ENCODE data around the gene GARIN3.
"Not testable (repeated sequence)": the region's sequence is repeated elsewhere in the genome, so short reads cannot be mapped to it uniquely, and the experiment has no call there.

GARIN3 gene

GRCh38 chr5:157186309-157187045, 20.4 kb upstream of the GARIN3 start:
- H3K4me1 ChIP-seq (ENCODE audit: control insufficient read depth in 2 of 2, insufficient read depth in 2 of 2, low read length in 2 of 2): no peaks in the 10 kb centered on the region
- H3K9me3 ChIP-seq (ENCODE audit: control insufficient read depth in 2 of 2, low read length in 2 of 2): no peaks in the 10 kb centered on the region
- H3K27ac ChIP-seq (ENCODE audit: low read depth in 2 of 2, low read length in 2 of 2): no peak overlapping the region
- no peaks in the 10 kb centered on the region for H3K27me3 ChIP-seq (ENCODE audit: control insufficient read depth in 2 of 2, insufficient read depth in 2 of 2, low read length in 2 of 2)
- no peak overlapping the region for H3K4me3 ChIP-seq (ENCODE audit: low read length in 2 of 2)
- no peaks in the 10 kb centered on the region for H3K36me3 ChIP-seq (ENCODE audit: control insufficient read depth in 2 of 2, insufficient read depth in 2 of 2, low read length in 2 of 2)
- H3K9ac ChIP-seq (ENCODE audit: low read depth in 1 of 2, low read length in 2 of 2): no peak overlapping the region

GRCh38 chr5:157185122-157185521, 19.1 kb upstream of the GARIN3 start:
- not testable (repeated sequence) for H3K4me1 ChIP-seq (ENCODE audit: control insufficient read depth in 2 of 2, insufficient read depth in 2 of 2, low read length in 2 of 2); H3K9ac ChIP-seq (ENCODE audit: low read depth in 1 of 2, low read length in 2 of 2); H3K36me3 ChIP-seq (ENCODE audit: control insufficient read depth in 2 of 2, insufficient read depth in 2 of 2, low read length in 2 of 2); H3K27me3 ChIP-seq (ENCODE audit: control insufficient read depth in 2 of 2, insufficient read depth in 2 of 2, low read length in 2 of 2); H3K27ac ChIP-seq (ENCODE audit: low read depth in 2 of 2, low read length in 2 of 2); H3K9me3 ChIP-seq (ENCODE audit: control insufficient read depth in 2 of 2, low read length in 2 of 2); H3K4me3 ChIP-seq (ENCODE audit: low read length in 2 of 2)

- peak overlapping the region in 1 of 2 donors; percentile 23 for H3K4me3 ChIP-seq (ENCODE audit: low read length in 2 of 2)
- H3K9ac ChIP-seq (ENCODE audit: low read depth in 1 of 2, low read length in 2 of 2): no peak overlapping the region
- H3K9me3 ChIP-seq (ENCODE audit: control insufficient read depth in 2 of 2, low read length in 2 of 2): no peaks in the 10 kb centered on the region
- no peaks in the 10 kb centered on the region for H3K36me3 ChIP-seq (ENCODE audit: control insufficient read depth in 2 of 2, insufficient read depth in 2 of 2, low read length in 2 of 2)
- H3K27me3 ChIP-seq (ENCODE audit: control insufficient read depth in 2 of 2, insufficient read depth in 2 of 2, low read length in 2 of 2): no peaks in the 10 kb centered on the region
- no peaks in the 10 kb centered on the region for H3K4me1 ChIP-seq (ENCODE audit: control insufficient read depth in 2 of 2, insufficient read depth in 2 of 2, low read length in 2 of 2)
- H3K27ac ChIP-seq (ENCODE audit: low read depth in 2 of 2, low read length in 2 of 2): no peak overlapping the region
Observed at GRCh38 chr5:157184117-157184670, 18.1 kb upstream of the GARIN3 start.

GRCh38 chr5:157182143-157182757, 16.2 kb upstream of the GARIN3 start:
- Histone ChIP-seq H3K27ac (ENCODE audit: low read depth in 2 of 2, low read length in 2 of 2) (no peak overlapping the region), H3K27me3 (ENCODE audit: control insufficient read depth in 2 of 2, insufficient read depth in 2 of 2, low read length in 2 of 2) (no peaks in the 10 kb centered on the region), H3K9me3 (ENCODE audit: control insufficient read depth in 2 of 2, low read length in 2 of 2) (no peaks in the 10 kb centered on the region), H3K9ac (ENCODE audit: low read depth in 1 of 2, low read length in 2 of 2) (no peak overlapping the region), H3K36me3 (ENCODE audit: control insufficient read depth in 2 of 2, insufficient read depth in 2 of 2, low read length in 2 of 2) (no peaks in the 10 kb centered on the region), H3K4me3 (ENCODE audit: low read length in 2 of 2) (peak overlapping the region in 1 of 2 donors; percentile 59), H3K4me1 (ENCODE audit: control insufficient read depth in 2 of 2, insufficient read depth in 2 of 2, low read length in 2 of 2) (no peaks in the 10 kb centered on the region)

- no peaks in the 10 kb centered on the region for H3K4me1 ChIP-seq (ENCODE audit: control insufficient read depth in 2 of 2, insufficient read depth in 2 of 2, low read length in 2 of 2)
- peak within 1 kb of the TSS; percentile 32 to 46 for H3K27ac ChIP-seq (ENCODE audit: low read depth in 2 of 2, low read length in 2 of 2)
- H3K4me3 ChIP-seq (ENCODE audit: low read length in 2 of 2): peak within 1 kb of the TSS; percentile 33 to 59
- no peaks in the 10 kb centered on the region for H3K27me3 ChIP-seq (ENCODE audit: control insufficient read depth in 2 of 2, insufficient read depth in 2 of 2, low read length in 2 of 2)
- no peak within 1 kb of the TSS for H3K9ac ChIP-seq (ENCODE audit: low read depth in 1 of 2, low read length in 2 of 2)
- H3K36me3 ChIP-seq (ENCODE audit: control insufficient read depth in 2 of 2, insufficient read depth in 2 of 2, low read length in 2 of 2): no peaks in the 10 kb centered on the region
- no peaks in the 10 kb centered on the region for H3K9me3 ChIP-seq (ENCODE audit: control insufficient read depth in 2 of 2, low read length in 2 of 2)
Observed at GRCh38 chr5:157180374-157181264, 14.6 kb upstream of the GARIN3 start, which contains the start of gene ITK. ITK (plus strand) TSS chr5:157180840; CDS start chr5:157180978, 138 bp downstream.

GRCh38 chr5:157178966-157179365, 12.9 kb upstream of the GARIN3 start:
- no peaks in the 10 kb centered on the region for H3K4me1 ChIP-seq (ENCODE audit: control insufficient read depth in 2 of 2, insufficient read depth in 2 of 2, low read length in 2 of 2)
- H3K9me3 ChIP-seq (ENCODE audit: control insufficient read depth in 2 of 2, low read length in 2 of 2): no peaks in the 10 kb centered on the region
- no peak overlapping the region for H3K4me3 ChIP-seq (ENCODE audit: low read length in 2 of 2)
- H3K27me3 ChIP-seq (ENCODE audit: control insufficient read depth in 2 of 2, insufficient read depth in 2 of 2, low read length in 2 of 2): no peaks in the 10 kb centered on the region
- H3K36me3 ChIP-seq (ENCODE audit: control insufficient read depth in 2 of 2, insufficient read depth in 2 of 2, low read length in 2 of 2): no peaks in the 10 kb centered on the region
- H3K27ac ChIP-seq (ENCODE audit: low read depth in 2 of 2, low read length in 2 of 2): no peak overlapping the region
- no peak overlapping the region for H3K9ac ChIP-seq (ENCODE audit: low read depth in 1 of 2, low read length in 2 of 2)

- no peak overlapping the region for H3K4me3 ChIP-seq (ENCODE audit: low read length in 2 of 2)
- H3K4me1 ChIP-seq (ENCODE audit: control insufficient read depth in 2 of 2, insufficient read depth in 2 of 2, low read length in 2 of 2): no peaks in the 10 kb centered on the region
- H3K36me3 ChIP-seq (ENCODE audit: control insufficient read depth in 2 of 2, insufficient read depth in 2 of 2, low read length in 2 of 2): no peaks in the 10 kb centered on the region
- H3K27ac ChIP-seq (ENCODE audit: low read depth in 2 of 2, low read length in 2 of 2): no peak overlapping the region
- H3K9ac ChIP-seq (ENCODE audit: low read depth in 1 of 2, low read length in 2 of 2): no peak overlapping the region
- H3K9me3 ChIP-seq (ENCODE audit: control insufficient read depth in 2 of 2, low read length in 2 of 2): no peaks in the 10 kb centered on the region
- H3K27me3 ChIP-seq (ENCODE audit: control insufficient read depth in 2 of 2, insufficient read depth in 2 of 2, low read length in 2 of 2): no peaks in the 10 kb centered on the region
Observed at GRCh38 chr5:157177953-157178352, 11.9 kb upstream of the GARIN3 start.

- Histone ChIP-seq H3K36me3 (ENCODE audit: control insufficient read depth in 2 of 2, insufficient read depth in 2 of 2, low read length in 2 of 2) (no peaks in the 10 kb centered on the region), H3K9me3 (ENCODE audit: control insufficient read depth in 2 of 2, low read length in 2 of 2) (no peaks in the 10 kb centered on the region), H3K4me1 (ENCODE audit: control insufficient read depth in 2 of 2, insufficient read depth in 2 of 2, low read length in 2 of 2) (no peaks in the 10 kb centered on the region), H3K4me3 (ENCODE audit: low read length in 2 of 2) (no peak overlapping the region), H3K27ac (ENCODE audit: low read depth in 2 of 2, low read length in 2 of 2) (no peak overlapping the region), H3K9ac (ENCODE audit: low read depth in 1 of 2, low read length in 2 of 2) (no peak overlapping the region), H3K27me3 (ENCODE audit: control insufficient read depth in 2 of 2, insufficient read depth in 2 of 2, low read length in 2 of 2) (no peaks in the 10 kb centered on the region)
Observed at GRCh38 chr5:157175071-157175612, 9.1 kb upstream of the GARIN3 start.

GRCh38 chr5:157172403-157172802, 6.3 kb upstream of the GARIN3 start:
- no peaks in the 10 kb centered on the region for H3K36me3 ChIP-seq (ENCODE audit: control insufficient read depth in 2 of 2, insufficient read depth in 2 of 2, low read length in 2 of 2)
- no peaks in the 10 kb centered on the region for H3K9me3 ChIP-seq (ENCODE audit: control insufficient read depth in 2 of 2, low read length in 2 of 2)
- H3K4me3 ChIP-seq (ENCODE audit: low read length in 2 of 2): no peak overlapping the region
- no peak overlapping the region for H3K9ac ChIP-seq (ENCODE audit: low read depth in 1 of 2, low read length in 2 of 2)
- peak overlapping the region in 1 of 2 donors; percentile 11 for H3K27ac ChIP-seq (ENCODE audit: low read depth in 2 of 2, low read length in 2 of 2)
- no peaks in the 10 kb centered on the region for H3K27me3 ChIP-seq (ENCODE audit: control insufficient read depth in 2 of 2, insufficient read depth in 2 of 2, low read length in 2 of 2)
- H3K4me1 ChIP-seq (ENCODE audit: control insufficient read depth in 2 of 2, insufficient read depth in 2 of 2, low read length in 2 of 2): no peaks in the 10 kb centered on the region

Measured in mucosa of rectum (tissue), 2 donors.